Ishikawa (cell line): Measurements from ENCODE around the gene CMSS1.

ENCODE experiments used
- EP300 ChIP-seq: IDR thresholded peaks from 2 replicates; pipeline ENCODE4 v1.6.1; 2012; ENCODE audit warnings: borderline replicate concordance
- RAD21 ChIP-seq: IDR thresholded peaks from 2 replicates; pipeline ENCODE4 v1.6.1; 2012; ENCODE audit warnings: low read depth
- TAF1 ChIP-seq: IDR thresholded peaks from 2 replicates; pipeline ENCODE4 v1.6.1; 2012; ENCODE audit warnings: low read depth, mild to moderate bottlenecking
- TCF12 ChIP-seq: IDR thresholded peaks from 2 replicates; pipeline ENCODE4 v1.6.1; 2012; ENCODE audit warnings: low read depth
- YY1 ChIP-seq: IDR thresholded peaks from 2 replicates; pipeline ENCODE4 v1.6.1; 2012; ENCODE audit warnings: low read depth
- ZBTB7A ChIP-seq: IDR thresholded peaks from 2 replicates; pipeline ENCODE4 v1.6.1; 2012; ENCODE audit warnings: low read depth
- TF ChIP-seq, protein P1 (sequence below): IDR thresholded peaks from 2 replicates; pipeline ENCODE4 v1.6.1; 2012

DNA sequence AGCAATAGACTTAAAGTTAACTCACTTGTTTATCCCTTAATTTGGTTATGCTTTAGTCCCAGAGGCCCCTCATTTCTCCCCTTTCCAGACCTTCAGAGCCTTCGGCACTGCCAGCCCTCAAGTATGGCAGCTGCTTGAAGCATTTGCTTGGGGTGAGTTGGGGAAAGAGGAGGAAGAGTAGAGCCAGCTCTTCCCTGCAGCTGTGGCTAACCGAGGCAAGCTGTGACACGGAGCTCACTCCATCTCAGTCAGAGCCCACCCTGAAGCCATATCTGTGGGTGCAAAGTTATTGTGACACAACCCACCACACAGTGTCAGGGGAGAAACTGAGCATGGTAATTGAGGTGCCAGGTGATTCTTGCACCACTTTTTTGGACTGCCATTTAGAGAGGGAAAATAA, 230.6 kb downstream of the CMSS1 start:
- TF ChIP-seq YY1 (no peak), TCF12 (no peak), ZBTB7A (no peak), TAF1 (no peak), EP300 (no peak), RAD21 (no peak)
- TF ChIP-seq, protein P1, sequence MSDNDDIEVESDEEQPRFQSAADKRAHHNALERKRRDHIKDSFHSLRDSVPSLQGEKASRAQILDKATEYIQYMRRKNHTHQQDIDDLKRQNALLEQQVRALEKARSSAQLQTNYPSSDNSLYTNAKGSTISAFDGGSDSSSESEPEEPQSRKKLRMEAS: no peak
